Neural cell (in vitro differentiated cells): ENCODE results near the gene HDAC3. TPM values are rescaled to one million over a fixed set of nuclear protein-coding genes. Genes with fewer than 3 reads are reported as not detected.

Experiments used
- H2AFZ ChIP-seq: fragments of 200-600, 300-800 bp; sonication (generic), shearing (Covaris generic); 2 replicates; pipeline ENCODE4 v1.6.0; 2014; ENCODE audit warnings: low read depth, mild to moderate bottlenecking, antibody characterized with exemption, low read length, moderate library complexity
- H3F3A ChIP-seq: fragments of 200-600 bp; shearing (Covaris generic); 2 replicates; pipeline ENCODE4 v1.6.1; 2016; ENCODE audit warnings: mild to moderate bottlenecking, moderate library complexity, mixed read lengths, antibody characterized with exemption, low read length; ENCODE audit not compliant: insufficient read depth, poor library complexity, severe bottlenecking
- H3K27ac ChIP-seq: fragments of 200-600, 300-800 bp; sonication (generic), shearing (Covaris generic); 2 replicates; pipeline ENCODE4 v1.5.1; 2014; ENCODE audit warnings: mild to moderate bottlenecking, low read length, moderate library complexity
- H3K27me3 ChIP-seq: fragments of 300-800, 200-600 bp; sonication (generic), shearing (Covaris generic); 2 replicates; pipeline ENCODE4 v1.6.0; 2014; ENCODE audit warnings: mild to moderate bottlenecking, low read depth, low read length, moderate library complexity; ENCODE audit not compliant: insufficient read depth
- H3K36me3 ChIP-seq: fragments of 300-800, 200-600 bp; sonication (generic), shearing (Covaris generic); 2 replicates; pipeline ENCODE4 v1.5.1; 2014; ENCODE audit warnings: mild to moderate bottlenecking, antibody characterized with exemption, low read length, moderate library complexity; ENCODE audit not compliant: insufficient read depth
- H3K4me2 ChIP-seq: fragments of 300-800, 200-600 bp; sonication (generic), shearing (Covaris generic); 2 replicates; pipeline ENCODE4 v1.6.0; 2014; ENCODE audit warnings: mild to moderate bottlenecking, low read length
- H3K4me3 ChIP-seq: fragments of 300-800, 200-600 bp; sonication (generic), shearing (Covaris generic); 2 replicates; pipeline ENCODE4 v1.5.1; 2014; ENCODE audit warnings: mild to moderate bottlenecking, low read length, moderate library complexity
- H3K79me2 ChIP-seq: fragments of 200-600 bp; shearing (Covaris generic); replicated peaks from 2 replicates; pipeline ENCODE4 v1.6.0; 2014; ENCODE audit warnings: mild to moderate bottlenecking, low read length, moderate library complexity; ENCODE audit not compliant: insufficient read depth
- H3K9ac ChIP-seq: fragments of 300-800, 200-600 bp; sonication (generic), shearing (Covaris generic); 2 replicates; pipeline ENCODE4 v1.6.1; 2016; ENCODE audit warnings: mild to moderate bottlenecking, low read length, mixed read lengths
- H3K9me2 ChIP-seq: fragments of 200-600 bp; shearing (Covaris generic); 2 replicates; pipeline ENCODE4 v1.6.1; 2016; ENCODE audit warnings: mild to moderate bottlenecking, low read length, mixed read lengths; ENCODE audit not compliant: insufficient read depth
- H3K9me3 ChIP-seq: fragments of 200-600, 300-800 bp; sonication (generic), shearing (Covaris generic); 2 replicates; pipeline ENCODE4 v1.6.1; 2016; ENCODE audit warnings: mild to moderate bottlenecking, mixed run types, low read length, moderate library complexity, mixed read lengths
- H4K20me1 ChIP-seq: fragments of 200-600 bp; shearing (Covaris generic); 2 replicates; pipeline ENCODE4 v1.6.1; 2016; ENCODE audit warnings: mild to moderate bottlenecking, mixed run types; ENCODE audit not compliant: insufficient read depth
- CTCF ChIP-seq: fragments of 450-650 bp; IDR thresholded peaks from 2 replicates; pipeline ENCODE4 v1.5.1; 2014; ENCODE audit warnings: antibody characterized with exemption, mild to moderate bottlenecking, moderate library complexity; ENCODE audit not compliant: poor library complexity, severe bottlenecking
- EP300 ChIP-seq: fragments of 450-650 bp; conservative IDR thresholded peaks from 2 replicates; pipeline ENCODE4 v1.6.1; 2014; ENCODE audit warnings: antibody characterized with exemption, mild to moderate bottlenecking, moderate library complexity; ENCODE audit not compliant: poor library complexity, severe bottlenecking
- EZH2 ChIP-seq: fragments of 200-600, 300-800 bp; shearing (Covaris generic), sonication (generic); IDR thresholded peaks from 2 replicates; pipeline ENCODE4 v1.6.1; 2014; ENCODE audit warnings: antibody characterized with exemption, low read length, borderline replicate concordance, mild to moderate bottlenecking; ENCODE audit not compliant: insufficient read depth, poor library complexity, severe bottlenecking
- MXI1 ChIP-seq: fragments of 450-650 bp; conservative IDR thresholded peaks from 2 replicates; pipeline ENCODE4 v1.6.1; 2014; ENCODE audit warnings: antibody characterized with exemption, mild to moderate bottlenecking; ENCODE audit not compliant: poor library complexity, severe bottlenecking
- POLR2AphosphoS5 ChIP-seq: IDR thresholded peaks from 2 replicates; pipeline ENCODE4 v1.6.1; 2012
- RAD21 ChIP-seq: fragments of 450-650 bp; conservative IDR thresholded peaks from 2 replicates; pipeline ENCODE4 v1.6.1; 2014; ENCODE audit warnings: antibody characterized with exemption, mild to moderate bottlenecking, moderate library complexity
- REST ChIP-seq: IDR thresholded peaks from 2 replicates; pipeline ENCODE4 v1.6.1; 2012; ENCODE audit warnings: borderline replicate concordance
- SMC3 ChIP-seq: fragments of 450-650 bp; conservative IDR thresholded peaks from 2 replicates; pipeline ENCODE4 v1.6.1; 2014; ENCODE audit warnings: antibody characterized with exemption, mild to moderate bottlenecking, moderate library complexity; ENCODE audit not compliant: poor library complexity
- TAF1 ChIP-seq: IDR thresholded peaks from 2 replicates; pipeline ENCODE4 v1.6.1; 2012; ENCODE audit warnings: low read depth
- polyA plus RNA-seq: library from polyadenylated mRNA; depleted of rRNA; stranded (reverse); fragments of >200 nt; gene quantifications from 2 replicates; pipeline ENCODE4 v1.2.3, GENCODE V29; 2014

Gene HDAC3
- polyA plus RNA-seq, 1 donor from 2014 or later: 115 TPM

GRCh38 chr5:141628175-141628788, 8.4 kb downstream of the HDAC3 start:
- Histone ChIP-seq H3K79me2 (no peaks in the 10 kb centered on the region), H3K36me3 (peaks cover 13% of the 10 kb centered on the region), H3K4me3 (no peak overlapping the region), H3K27me3 (no peaks in the 10 kb centered on the region), H3K9me3 (no peaks in the 10 kb centered on the region), H3K4me2 (no peak overlapping the region), H3K27ac (no peak overlapping the region), H3K9me2 (no peaks in the 10 kb centered on the region), H2AFZ (no peak overlapping the region), H4K20me1 (no peaks in the 10 kb centered on the region), H3K9ac (no peak overlapping the region), H3F3A (no peaks in the 10 kb centered on the region)
- TF ChIP-seq CTCF (no peak), REST (no peak), TAF1 (no peak), EZH2 (no peak), SMC3 (no peak), RAD21 (no peak), POLR2AphosphoS5 (no peak), MXI1 (no peak), EP300 (no peak)

GRCh38 chr5:141623611-141624010, 13.0 kb downstream of the HDAC3 start:
- Histone ChIP-seq H3K9me3 (no peaks in the 10 kb centered on the region), H3K36me3 (no peaks in the 10 kb centered on the region), H3K79me2 (no peaks in the 10 kb centered on the region), H3K4me2 (no peak overlapping the region), H3F3A (no peaks in the 10 kb centered on the region), H2AFZ (no peak overlapping the region), H3K27me3 (no peaks in the 10 kb centered on the region), H3K9me2 (no peaks in the 10 kb centered on the region), H3K9ac (no peak overlapping the region), H3K4me3 (no peak overlapping the region), H3K27ac (no peak overlapping the region), H4K20me1 (no peaks in the 10 kb centered on the region)
- TF ChIP-seq CTCF (no peak), TAF1 (no peak), RAD21 (no peak), EZH2 (no peak), MXI1 (no peak), REST (no peak), SMC3 (no peak), POLR2AphosphoS5 (no peak), EP300 (no peak)
